HEK293T (cell line): ENCODE data around the gene FSIP1.

Experiments
- CTCF ChIA-PET: fragments of 350-600 bp; formaldehyde crosslinking; extraction: SDS; loops from one replicate; lab custom pipeline; 2021; ENCODE audit warnings: antibody characterized with exemption, inconsistent platforms; lab: Yijun Ruan, JAX
- POLR2A ChIA-PET: fragments of 350-600 bp; formaldehyde crosslinking; extraction: SDS; loops from one replicate; lab custom pipeline; 2020; ENCODE audit warnings: antibody characterized with exemption, inconsistent platforms; lab: Yijun Ruan, JAX
- DNase-seq: peaks from one replicate; pipeline ENCODE4 v3.0.0; 2012; ENCODE audit warnings: mixed read lengths; ENCODE audit errors: extremely low spot score
- ARNT ChIP-seq: fragments of 450-650 bp; IDR thresholded peaks from 2 replicates; pipeline ENCODE4 v1.6.1; 2017; ENCODE audit warnings: mild to moderate bottlenecking
- BHLHE40 ChIP-seq: fragments of 450-650 bp; IDR thresholded peaks from 2 replicates; pipeline ENCODE4 v1.6.1; 2016; ENCODE audit warnings: mild to moderate bottlenecking, moderate library complexity, borderline replicate concordance
- CTBP1 ChIP-seq: fragments of 450-650 bp; IDR thresholded peaks from 2 replicates; pipeline ENCODE4 v1.6.1; 2016; ENCODE audit warnings: borderline replicate concordance
- ELF4 ChIP-seq: fragments of 450-650 bp; IDR thresholded peaks from 2 replicates; pipeline ENCODE4 v1.6.1; 2017; ENCODE audit warnings: antibody characterized with exemption
- FOXA1 ChIP-seq: fragments of 450-650 bp; IDR thresholded peaks from 2 replicates; pipeline ENCODE4 v1.6.1; 2016; ENCODE audit warnings: mild to moderate bottlenecking
- FOXK2 ChIP-seq: fragments of 450-650 bp; IDR thresholded peaks from 2 replicates; pipeline ENCODE4 v1.6.1; 2016; ENCODE audit warnings: mild to moderate bottlenecking
- FOXM1 ChIP-seq: fragments of 450-650 bp; IDR thresholded peaks from 2 replicates; pipeline ENCODE4 v1.6.1; 2017; ENCODE audit warnings: mild to moderate bottlenecking, borderline replicate concordance
- HDGF ChIP-seq: fragments of 450-650 bp; IDR thresholded peaks from 2 replicates; pipeline ENCODE4 v1.6.1; 2017; ENCODE audit warnings: antibody characterized with exemption, borderline replicate concordance
- L3MBTL2 ChIP-seq: fragments of 450-650 bp; conservative IDR thresholded peaks from 2 replicates; pipeline ENCODE4 v1.6.1; 2016; ENCODE audit warnings: mild to moderate bottlenecking
- LEF1 ChIP-seq: fragments of 450-650 bp; IDR thresholded peaks from 2 replicates; pipeline ENCODE4 v1.6.1; 2017; ENCODE audit warnings: mild to moderate bottlenecking, borderline replicate concordance
- NFRKB ChIP-seq: fragments of 450-650 bp; IDR thresholded peaks from 2 replicates; pipeline ENCODE4 v1.6.1; 2016; ENCODE audit warnings: mild to moderate bottlenecking, moderate library complexity
- PKNOX1 ChIP-seq: fragments of 450-650 bp; IDR thresholded peaks from 2 replicates; pipeline ENCODE4 v1.6.1; 2016
- SP1 ChIP-seq: fragments of 450-650 bp; IDR thresholded peaks from 2 replicates; pipeline ENCODE4 v1.6.1; 2017
- SUZ12 ChIP-seq: fragments of 450-650 bp; IDR thresholded peaks from 2 replicates; pipeline ENCODE4 v1.6.1; 2016; ENCODE audit warnings: mild to moderate bottlenecking
- TARDBP ChIP-seq: fragments of 450-650 bp; IDR thresholded peaks from 2 replicates; pipeline ENCODE4 v1.6.1; 2016
- ZNF384 ChIP-seq: fragments of 450-650 bp; IDR thresholded peaks from 2 replicates; pipeline ENCODE4 v1.6.1; 2016

FSIP1 gene

DNA sequence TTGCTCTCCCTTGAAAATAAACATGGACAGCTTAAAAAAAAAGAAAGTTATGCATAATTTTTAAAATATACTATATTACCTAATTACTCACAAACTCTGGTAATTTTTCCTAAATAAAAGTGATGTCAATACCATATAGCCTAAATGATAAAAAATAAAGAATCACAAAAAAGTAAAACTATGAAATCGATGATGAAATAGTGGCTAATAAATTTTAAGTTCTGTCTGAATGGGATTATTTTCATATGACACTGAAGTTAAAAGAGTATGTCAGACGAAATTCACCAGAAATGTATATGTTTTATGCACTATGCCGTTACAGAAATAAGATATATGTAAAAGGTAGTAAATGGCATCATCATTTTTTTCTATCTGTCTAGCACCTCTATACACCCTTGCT lies 51.4 kb downstream of the FSIP1 start:
- CTCF ChIA-PET: no interaction called here
- TF ChIP-seq SP1: no peak
- no peak for TF ChIP-seq L3MBTL2
- no peak for TF ChIP-seq TARDBP
- TF ChIP-seq NFRKB: no peak
- TF ChIP-seq ELF4: no peak
- no peak for TF ChIP-seq FOXA1
- TF ChIP-seq PKNOX1: no peak
- TF ChIP-seq ARNT: no peak
- no peak for TF ChIP-seq FOXK2
- TF ChIP-seq BHLHE40: no peak
- TF ChIP-seq HDGF: no peak
- no peak for TF ChIP-seq ZNF384
- no peak for DNase-seq
- POLR2A ChIA-PET: no interaction called here

DNA sequence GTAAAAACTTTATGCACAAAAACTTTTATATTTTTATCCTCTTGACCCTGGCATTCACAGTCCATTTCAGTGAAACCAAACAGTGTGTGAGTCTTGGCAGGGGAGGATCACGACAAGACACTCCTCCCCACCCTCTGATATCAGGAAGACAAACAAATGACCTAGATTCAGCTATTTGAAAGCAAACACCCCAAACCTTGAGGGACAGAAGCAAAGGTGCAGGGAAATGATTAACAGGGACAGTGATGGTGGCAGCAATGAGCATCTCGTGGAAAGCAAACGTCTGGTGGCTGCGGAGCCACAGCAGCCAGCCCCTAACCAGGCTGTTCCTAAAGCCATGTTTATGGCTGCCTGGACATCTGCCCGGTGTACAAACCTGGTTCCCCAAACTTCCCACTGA lies 52.1 kb downstream of the FSIP1 start:
- DNase-seq: no peak
- TF ChIP-seq FOXA1 (no peak), HDGF (no peak), CTBP1 (no peak), FOXK2 (no peak), BHLHE40 (no peak)
- POLR2A ChIA-PET: no interaction called here
- CTCF ChIA-PET: no interaction called here

DNA sequence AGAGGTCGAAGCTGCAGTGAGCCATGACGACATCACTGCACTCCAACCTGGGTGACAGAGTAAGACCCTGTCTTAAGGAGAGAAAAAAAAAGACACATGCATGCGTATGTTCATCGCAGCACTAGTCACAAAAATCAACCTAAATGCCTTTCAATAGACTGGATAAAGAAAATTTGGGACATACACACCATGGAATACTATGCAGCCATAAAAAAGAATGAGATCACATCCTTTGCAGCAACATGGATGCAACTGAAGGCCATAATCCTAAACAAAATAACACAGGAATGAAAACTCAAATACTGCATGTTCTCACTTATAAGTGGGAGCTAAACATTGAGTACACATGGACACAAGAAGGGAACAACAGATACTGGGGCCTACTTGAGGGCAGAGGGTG lies 53.1 kb downstream of the FSIP1 start:
- TF ChIP-seq PKNOX1: no peak
- TF ChIP-seq BHLHE40: no peak
- no peak for TF ChIP-seq SUZ12
- no peak for TF ChIP-seq ARNT
- no peak for TF ChIP-seq HDGF
- TF ChIP-seq CTBP1: no peak
- DNase-seq: no peak
- ChIA-PET POLR2A (no interaction called here), CTCF (no interaction called here)

- CTCF ChIA-PET: no interaction called here
- DNase-seq: no peak
- POLR2A ChIA-PET: no interaction called here
- TF ChIP-seq FOXK2 (no peak), L3MBTL2 (no peak), LEF1 (no peak), BHLHE40 (no peak), ELF4 (no peak), CTBP1 (no peak), SUZ12 (no peak), ARNT (no peak), PKNOX1 (no peak), HDGF (no peak), FOXM1 (no peak), FOXA1 (no peak)
These were observed 53.8 kb downstream of the FSIP1 start for GRCh38 chr15:39728845-39729244.

- CTCF ChIA-PET: no interaction called here
- no peak for DNase-seq
- TF ChIP-seq FOXA1 (no peak), ZNF384 (no peak), SP1 (no peak), PKNOX1 (no peak), L3MBTL2 (no peak), NFRKB (no peak), FOXK2 (no peak), ARNT (no peak), TARDBP (no peak), ELF4 (no peak), FOXM1 (no peak), LEF1 (no peak), BHLHE40 (no peak), HDGF (no peak), CTBP1 (no peak), SUZ12 (no peak)
- POLR2A ChIA-PET: no interaction called here
These were observed 60.7 kb downstream of the FSIP1 start for GRCh38 chr15:39721893-39722292.

GRCh38 chr15:39720621-39721611 lies 61.7 kb downstream of the FSIP1 start:
- TF ChIP-seq TARDBP (no peak), FOXM1 (no peak), BHLHE40 (no peak), SP1 (no peak), ARNT (no peak), SUZ12 (no peak), NFRKB (no peak), PKNOX1 (no peak), FOXA1 (no peak), FOXK2 (no peak), ZNF384 (no peak), L3MBTL2 (no peak), HDGF (no peak), LEF1 (no peak), ELF4 (no peak), CTBP1 (no peak)
- DNase-seq: no peak
- ChIA-PET CTCF (no interaction called here), POLR2A (no interaction called here)
